Non-pigmented ciliary epithelial cell (primary cell): ENCODE measurements around the gene CTIF.

Experiments
- DNase-seq: peaks from one replicate; pipeline ENCODE4 v3.0.0-alpha.2; 2010; ENCODE audit warnings: low read depth

CTIF gene

DNA sequence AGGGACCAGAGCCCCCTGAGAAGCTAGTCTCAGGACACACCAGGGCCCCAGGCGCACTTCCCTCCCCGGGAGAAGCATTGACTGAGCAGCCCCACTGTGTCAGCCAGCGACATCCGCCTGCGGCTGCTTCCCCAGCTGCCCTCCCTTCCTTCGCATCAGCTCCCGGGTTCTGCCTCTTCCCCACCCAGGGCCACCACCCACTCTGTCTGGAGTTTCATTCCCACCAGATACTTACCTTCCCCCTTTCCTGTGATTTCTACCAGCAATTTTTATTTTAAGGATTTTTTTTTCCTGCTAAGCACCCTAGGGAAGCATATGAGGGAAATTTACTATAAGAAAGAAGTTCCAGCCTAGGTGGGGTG is 312.7 kb downstream of the CTIF start:
- DNase-seq, result no peak

DNA sequence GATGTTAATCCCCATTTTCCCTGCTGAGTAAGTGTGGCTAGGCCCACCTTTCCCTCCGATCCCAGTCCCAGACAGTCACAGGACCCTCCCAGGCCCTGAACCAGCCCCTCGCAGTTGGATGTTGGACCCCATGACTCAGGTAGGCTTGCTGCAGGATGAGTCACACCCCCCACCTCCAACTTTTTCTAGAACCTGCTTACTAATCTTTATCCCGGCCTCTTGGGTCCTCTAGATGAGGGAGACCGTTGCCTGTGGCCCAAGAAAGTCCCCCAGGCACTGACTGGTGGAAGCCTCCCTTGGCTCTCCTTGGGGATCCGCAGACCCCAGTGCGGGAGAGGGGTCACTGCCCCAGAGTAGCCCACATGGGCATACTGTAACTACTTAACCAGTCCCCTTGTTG is 313.5 kb downstream of the CTIF start:
- no peak for DNase-seq

DNA sequence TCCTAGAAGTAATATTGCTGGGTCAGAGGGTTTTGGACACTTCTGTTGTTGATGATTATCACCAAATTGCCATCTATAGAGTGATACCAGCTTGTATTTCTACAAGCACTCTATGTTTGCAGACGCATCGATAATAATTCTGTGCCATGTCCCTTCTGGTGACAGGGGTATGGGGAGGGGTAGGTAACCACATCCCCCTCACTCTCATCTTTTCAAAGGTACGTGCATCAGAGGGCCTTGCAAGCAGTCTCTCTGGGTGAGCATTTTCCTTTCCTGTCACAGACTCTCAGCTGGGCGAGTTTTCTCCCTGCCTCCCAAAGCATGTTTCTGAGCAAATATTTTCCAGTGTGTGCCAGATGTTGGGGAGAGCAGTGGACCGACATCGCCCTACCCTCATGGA is 314.0 kb downstream of the CTIF start:
- DNase-seq, result no peak

DNA sequence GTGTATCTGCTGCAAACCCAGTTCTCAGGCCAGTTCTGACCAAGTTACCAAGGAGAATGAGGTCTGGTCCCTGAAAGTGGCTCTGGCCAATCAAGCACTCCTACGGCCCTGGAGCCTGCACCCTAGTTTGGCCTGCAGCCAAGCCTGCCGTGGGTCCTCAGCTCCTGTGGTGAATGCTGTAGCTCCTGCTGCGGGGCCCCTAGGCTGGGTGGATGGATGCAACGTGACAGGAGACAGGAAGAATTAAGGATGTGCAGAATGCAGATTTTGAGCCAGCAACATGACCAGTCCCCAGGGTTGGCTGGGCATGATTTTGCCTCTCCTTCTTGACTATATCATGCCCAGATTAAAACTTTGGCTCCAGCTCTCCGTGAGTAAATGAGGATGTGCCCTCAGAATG is 314.8 kb downstream of the CTIF start:
- DNase-seq, result no peak

DNA sequence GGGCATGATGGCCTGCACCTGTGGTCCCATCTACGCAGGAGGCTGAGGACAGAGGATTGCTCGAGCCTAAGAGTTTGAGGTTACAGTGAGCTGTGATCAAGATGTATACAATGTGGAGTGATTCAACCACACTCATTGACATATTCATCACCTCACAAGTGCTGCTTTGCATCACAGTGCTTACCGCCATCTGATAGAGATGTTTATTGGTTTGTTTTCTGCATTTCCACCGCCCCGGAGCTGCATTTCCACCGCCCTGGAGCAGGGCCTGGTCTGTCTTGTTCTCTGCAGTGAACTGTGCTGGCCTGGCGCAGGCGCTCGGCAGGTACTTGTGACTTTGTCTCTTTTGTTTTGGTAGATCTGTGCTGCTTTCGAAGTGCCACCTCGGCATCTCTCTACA is 315.9 kb downstream of the CTIF start:
- no peak for DNase-seq

DNA sequence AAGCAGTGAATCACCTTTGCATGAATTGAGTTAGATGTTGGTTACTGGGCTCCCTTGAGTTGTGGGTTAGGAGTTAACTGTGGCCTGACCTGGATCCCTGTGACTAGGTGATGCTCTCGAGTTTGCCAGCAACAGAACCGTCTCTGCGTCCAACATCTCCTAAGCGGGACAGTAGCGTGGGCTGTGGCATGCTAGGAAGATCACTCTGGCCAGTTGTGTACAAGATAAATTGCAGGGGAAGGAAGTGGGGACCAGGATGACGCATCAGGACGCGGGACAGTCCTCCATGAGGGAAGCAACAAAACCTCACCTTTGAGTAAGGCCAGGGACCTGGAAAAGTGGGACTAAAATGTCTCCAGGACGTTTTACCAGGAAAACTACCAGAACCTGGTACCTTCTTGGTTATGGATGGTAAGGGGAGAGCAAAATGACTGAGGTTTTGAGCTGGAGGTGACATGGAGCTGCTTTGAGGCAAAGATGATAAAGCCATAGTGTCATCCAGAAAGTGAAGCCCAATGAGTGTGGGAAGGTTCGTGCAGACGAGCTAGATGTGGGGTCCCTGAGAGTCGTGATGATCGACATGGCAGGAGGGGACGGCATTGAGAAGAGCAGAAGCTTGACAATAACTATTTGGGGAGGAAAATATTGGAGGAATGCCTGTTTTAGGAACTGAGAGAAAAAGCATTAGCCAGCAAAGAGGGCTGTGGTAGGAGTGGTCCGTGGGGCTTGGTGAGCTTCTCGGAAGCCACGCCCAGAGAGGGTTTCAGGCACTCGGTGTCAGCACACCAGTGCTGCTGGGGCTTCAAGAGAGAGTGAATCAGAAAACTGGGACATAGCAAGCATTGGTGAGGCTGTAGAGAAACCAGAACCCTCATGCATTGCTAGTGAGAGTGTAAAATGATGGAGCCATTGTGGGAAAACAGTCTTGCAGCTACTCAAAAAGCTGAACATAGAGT is 316.9 kb downstream of the CTIF start:
- no peak for DNase-seq

DNA sequence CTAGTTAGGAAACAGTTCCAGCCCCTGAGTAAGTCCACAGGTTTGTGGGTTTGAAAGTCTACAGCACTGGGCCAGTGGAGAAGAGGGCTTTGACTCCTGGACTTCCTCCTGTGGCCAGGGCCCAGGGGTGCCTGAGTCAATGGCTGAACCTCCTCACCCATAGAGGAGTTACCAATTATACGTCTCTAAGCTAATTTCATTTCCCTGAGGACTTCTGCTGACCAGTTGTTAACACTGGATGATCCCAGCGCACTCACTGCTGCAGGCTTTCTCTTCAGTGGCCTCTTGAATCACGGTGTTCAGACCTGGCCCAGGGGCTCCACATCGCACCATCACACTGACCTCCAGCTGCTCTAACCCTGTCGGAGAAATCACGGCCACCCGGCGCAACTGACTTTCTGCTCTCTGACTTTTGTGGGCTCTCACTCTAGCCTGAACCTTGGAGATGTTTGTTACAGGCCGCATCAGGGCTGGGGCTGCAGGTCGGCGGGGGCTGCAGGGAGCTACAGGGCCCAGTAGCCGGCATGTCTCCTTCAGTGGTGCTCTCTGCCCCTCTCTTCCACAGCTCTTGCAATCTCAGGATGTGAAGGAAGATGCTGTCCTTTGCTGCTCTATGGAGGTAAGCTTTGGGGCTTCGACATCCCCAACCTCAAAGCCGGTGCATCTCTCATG is 318.3 kb downstream of the CTIF start:
- no peak for DNase-seq

DNA sequence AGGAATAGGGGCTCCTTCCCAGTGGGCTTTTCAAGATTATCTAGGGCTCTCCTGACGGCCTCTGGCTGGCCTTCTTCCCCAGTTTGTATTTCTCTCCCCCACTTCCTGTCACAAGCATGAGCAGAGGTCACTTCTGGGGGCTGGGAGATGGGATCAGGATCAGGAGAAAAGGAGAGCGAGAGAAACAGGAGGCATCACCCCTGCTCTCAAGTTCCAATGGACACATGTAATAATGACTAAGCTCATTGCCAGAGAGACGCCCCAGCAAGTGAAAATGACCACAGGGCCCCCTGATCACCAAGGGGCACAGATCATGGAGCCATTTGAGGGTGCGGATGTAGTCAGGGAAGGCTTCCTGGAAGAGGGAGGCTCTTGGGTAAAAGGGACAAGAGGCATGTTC is 319.8 kb downstream of the CTIF start:
- DNase-seq, result no peak

DNA sequence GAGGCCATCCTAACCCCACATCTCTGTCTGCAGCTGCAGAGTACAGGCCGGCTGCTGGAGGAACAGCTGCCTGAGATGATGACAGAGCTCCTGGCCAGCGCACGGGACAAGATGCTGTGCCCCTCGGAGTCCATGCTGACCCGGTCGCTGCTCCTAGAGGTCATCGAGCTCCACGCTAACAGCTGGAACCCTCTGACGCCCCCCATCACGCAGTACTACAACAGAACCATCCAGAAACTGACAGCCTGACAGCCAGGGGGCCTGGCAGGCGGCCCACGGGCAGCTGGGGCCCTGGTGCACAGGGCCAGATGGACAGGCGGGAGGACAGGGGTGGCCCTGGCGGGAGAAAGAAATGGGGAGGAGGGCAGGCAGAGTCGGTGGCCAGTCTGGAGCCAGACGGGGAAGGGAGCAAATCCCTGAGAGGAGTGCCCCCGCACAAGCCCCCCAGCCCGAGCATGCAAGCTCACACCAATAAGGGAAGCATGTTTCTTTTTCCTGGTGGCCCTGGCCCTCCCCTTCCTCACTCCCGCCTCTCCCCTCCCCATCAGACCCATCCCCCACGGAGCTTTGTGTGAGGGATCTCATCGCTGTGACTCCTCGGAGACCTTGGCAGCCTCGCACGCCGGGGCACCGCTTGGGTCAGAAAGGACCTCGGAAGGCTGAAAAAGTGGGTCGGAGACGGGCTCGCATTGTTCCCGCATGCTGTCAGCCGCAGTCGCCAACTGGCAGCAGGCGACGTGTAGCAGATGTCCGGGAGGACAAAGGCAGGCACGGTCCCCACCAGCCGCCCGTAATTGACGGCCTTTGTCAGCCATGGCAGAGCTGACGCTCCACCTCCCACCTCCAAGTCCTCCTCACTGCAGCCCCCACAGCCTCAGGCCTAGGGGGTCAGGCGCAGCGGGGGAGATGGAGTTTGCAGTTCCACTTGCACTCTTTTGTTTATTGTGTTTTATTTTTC is 320.8 kb downstream of the CTIF start:
- no peak for DNase-seq

DNA sequence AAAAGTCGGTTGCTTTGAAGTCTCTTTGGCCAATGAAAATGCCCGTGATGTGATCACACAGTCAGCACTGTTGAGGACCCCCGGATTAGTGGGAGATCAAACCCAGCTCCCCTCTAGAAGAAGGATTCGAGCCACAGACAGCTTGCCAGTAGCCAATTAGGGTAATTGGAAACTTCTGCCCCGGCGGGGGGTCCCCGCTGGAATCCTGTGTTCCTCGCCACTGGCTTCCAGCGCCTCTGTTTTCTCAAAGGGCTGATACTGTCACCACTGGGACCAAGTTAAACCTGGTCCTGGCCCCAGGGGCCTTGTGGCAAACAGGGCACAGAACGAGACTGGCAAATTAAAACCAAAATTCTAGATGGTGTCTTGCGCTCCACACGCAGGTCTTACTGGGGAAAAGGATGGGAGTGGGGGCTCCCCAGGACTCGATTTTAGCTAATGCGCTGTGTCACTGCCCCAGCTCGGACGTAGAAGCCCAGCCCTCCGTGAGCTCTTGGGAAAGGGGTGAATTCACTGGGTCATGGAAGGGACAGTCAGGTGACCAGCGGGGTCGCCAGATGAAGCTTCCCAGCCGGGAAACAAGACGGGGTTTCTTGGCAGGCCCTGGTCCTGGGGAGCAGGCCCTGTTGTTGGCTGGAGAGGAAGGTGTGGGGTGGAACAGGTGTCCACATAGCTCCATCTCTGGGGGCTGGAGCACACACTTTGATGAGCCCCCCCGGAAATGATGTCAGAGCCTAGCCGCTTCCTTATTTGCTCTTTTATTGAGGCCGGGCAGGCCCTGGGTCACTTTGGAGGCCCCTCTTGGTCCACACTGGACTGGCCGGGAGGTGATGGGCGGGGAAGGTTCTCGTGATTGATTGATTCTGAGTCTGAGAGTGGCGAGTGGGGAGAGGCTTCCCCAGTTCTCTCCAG is 321.7 kb downstream of the CTIF start:
- DNase-seq, result no peak

DNA sequence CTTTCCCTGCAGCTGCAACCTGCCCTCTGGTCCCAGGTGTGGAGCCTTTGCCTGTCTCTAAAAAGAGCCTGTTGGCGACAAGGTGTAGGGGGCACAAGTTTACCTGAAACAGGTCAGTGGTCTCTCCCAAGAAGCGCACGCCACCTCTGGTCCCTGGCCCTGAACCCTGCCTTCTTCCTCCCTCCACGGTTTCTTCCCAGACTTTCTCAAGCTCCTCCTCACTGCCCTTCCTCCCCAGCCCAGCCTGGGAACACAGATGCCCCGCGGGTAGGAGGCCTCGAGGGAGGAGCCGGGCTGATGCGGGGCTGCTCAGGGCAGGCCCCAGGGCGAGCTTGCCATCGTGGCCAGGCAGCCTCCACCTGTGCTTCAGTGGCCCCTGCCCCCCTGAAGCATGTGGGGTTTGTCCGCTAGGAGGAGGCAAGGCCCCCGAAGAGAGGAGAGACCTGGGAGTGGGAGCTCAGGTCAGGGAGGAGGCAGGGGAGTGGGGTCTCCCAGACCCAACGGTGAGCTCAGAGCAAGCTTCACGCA is 322.4 kb downstream of the CTIF start:
- DNase-seq, result no peak

DNA sequence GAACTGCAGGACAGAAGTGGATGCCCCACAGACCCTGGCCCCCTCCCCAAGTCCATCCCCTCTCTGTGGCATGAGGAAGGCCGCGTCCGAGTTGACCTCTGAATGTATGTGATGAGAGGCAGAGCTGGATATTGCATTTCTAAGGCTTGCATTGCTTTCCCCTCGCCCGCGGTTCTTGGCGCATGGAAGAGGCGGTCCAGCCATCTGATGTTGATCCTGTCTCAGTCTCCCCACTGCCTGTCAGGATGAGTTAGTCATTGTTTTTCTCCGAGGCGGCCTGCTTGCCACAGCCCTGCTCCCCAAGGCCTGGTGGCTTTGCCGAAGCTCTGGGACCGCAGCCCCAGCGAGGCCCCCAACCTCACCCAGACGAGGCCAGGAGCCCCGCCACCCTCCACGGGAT is 323.3 kb downstream of the CTIF start:
- no peak for DNase-seq

DNA sequence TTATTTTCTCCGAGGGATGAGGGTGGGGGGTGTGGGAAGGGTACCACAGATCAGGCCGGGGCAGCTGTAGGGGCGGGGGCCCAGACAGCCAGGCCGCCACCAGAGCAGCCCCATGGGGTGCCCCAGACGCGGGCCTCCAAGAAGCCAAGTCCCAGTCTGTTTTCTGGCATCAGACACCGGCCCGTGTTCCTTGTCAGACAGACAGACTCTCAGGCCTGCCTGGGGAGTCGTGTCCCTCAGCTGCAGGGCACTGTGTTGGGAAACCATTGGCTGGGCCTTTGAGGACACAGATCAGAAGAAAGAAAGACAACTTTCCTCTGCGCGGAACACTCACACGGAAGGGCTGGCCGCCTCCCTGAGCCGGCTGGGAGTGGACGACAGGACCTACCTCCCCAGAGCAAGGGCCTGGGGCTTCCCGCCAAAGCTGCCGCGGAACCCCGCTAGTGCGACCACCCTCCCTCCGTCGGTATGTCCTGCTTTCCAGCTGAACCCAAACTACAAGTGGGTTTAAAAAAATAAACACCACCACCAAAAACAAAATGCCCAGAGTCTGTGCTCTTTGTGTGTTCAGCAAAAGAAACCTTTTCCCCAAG is 323.9 kb downstream of the CTIF start:
- no peak for DNase-seq

DNA sequence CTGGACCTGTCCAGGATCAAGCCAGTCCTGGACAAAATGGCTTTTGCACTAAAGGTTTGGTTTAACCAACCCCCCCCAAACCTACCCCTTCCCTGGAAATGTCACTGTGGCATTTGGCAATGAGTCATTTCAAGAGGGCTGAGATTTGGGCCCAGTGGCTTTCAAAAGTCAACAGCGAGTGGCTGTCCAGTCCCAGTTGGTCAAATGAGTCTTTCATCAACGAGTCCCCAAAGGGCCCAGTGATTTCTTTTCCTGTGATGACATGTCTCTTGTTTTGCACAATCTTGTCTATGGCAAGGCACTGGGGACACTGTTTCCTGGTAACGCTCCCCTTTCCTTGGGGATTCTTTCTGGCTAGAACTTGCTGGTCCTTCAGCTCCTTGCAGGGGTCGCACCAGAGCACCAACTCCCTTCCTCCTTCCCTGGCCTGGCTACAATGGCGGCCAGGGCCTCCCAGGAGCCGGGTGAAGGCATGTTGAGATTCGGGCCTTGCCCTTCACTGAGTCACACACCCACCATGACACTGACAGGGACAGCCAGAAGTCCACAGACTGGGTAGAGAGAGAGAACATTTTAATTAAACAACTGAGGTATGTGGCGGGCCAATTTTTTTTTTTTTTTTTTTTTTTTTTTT is 324.7 kb downstream of the CTIF start:
- no peak for DNase-seq

DNA sequence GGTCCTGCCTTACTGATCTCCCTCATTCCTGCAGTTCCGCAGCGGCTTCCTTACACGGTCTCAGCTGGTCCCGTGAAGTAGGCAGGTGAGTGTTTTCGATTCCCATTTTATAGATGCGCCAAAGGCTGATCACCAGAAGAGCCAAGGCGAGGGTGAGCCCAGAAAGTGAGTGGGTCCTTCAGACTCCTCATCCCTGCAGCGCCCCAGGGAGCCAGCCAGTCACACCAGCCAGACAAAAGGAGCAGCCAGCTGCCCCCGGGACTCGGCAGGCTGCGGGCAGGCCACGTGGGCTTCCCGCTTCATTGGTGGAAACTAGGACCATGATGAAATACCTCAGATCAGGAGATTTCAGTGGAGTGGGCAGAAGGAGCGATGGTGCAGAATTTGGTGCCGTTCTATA is 326.0 kb downstream of the CTIF start:
- DNase-seq, result no peak

DNA sequence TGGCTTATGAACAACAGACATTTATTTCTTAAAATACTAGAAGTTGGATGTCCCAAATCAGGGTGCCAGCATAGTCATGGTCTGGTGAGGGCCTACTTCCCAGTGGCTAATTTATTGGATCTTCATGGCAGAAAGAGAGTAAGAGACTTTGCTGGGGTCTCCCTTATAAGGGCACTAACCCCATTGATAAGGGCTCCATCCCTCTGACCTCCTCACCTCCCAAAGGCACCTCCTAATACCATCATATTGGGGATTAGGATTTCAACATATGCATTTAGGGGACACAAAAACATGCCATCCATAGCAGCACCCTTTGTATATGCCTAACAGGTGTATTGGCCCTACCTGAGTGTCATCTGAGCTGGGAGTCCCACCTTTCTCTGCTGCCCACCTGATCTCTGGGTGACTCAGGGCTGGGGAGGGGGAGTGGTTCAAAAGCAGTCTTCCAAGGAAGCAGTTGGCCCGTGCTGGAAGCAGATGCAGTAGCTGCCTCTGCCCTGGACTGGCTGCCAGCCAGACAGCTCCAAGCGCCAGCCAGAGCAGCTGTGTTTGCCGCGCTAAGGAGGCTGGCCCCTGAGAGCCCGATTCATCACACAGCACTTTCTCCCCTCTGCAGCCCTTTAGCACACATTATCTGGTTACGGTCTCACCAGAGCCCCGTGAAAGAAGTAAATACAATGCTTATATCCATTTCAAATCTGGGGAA is 327.4 kb downstream of the CTIF start:
- DNase-seq, result no peak

DNA sequence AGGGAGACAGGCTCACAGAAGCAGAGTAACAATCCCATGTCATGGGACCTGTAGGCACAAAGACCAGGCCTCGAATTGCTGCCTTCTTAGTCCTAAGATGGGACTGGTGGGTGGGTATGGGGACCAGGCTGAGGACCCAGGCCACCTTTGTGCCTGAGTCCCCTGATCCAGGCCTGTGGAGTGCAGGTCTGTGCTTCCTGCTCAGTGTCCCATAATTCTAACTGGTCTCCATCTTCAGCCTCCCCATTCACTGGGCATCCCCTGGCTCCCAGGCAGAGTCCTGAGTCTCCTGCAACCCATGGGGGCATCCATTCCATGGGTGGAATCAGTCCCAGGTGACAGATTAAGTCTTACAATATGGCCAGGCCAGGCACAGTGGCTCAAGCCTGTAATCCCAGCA is 328.0 kb downstream of the CTIF start:
- DNase-seq, result no peak

DNA sequence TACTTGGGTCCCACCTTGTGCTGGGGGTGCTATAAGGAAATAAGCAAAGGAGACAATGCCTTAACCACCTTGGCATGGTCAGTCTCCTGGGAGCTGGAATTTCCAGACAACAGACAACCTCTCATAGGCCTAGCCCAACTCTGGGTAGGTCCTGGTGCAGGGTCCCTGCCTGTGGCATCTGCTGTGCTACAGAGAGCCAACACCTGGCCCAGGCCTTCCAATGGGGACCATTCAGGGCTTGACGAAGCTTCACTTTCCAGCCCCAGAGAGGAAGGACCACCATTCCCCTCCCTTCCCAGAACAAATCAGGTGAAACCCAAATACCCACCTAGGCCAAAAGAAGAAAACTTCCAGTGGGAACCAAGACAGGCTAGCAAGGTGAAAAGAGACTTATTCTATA is 329.1 kb downstream of the CTIF start:
- no peak for DNase-seq
